ENCODE measurements around the gene NCOA7.

- TF ChIP-seq EZH2 (IDR thresholded peaks at IDR 0.05) (no peak), POLR2AphosphoS5 (IDR thresholded peaks at IDR 0.05; ENCODE audit: borderline replicate concordance, low read depth, low read length) (no peak), FOXP2 (optimal IDR thresholded peaks at IDR 0.05; ENCODE audit: control extremely low read depth, extremely low read length, insufficient read depth) (no peak)
These were observed 19.7 kb downstream of the NCOA7 start for GRCh38 chr6:125810445-125810844.

Measured in SK-N-MC (cell line).